K562 (cell line): ENCODE results near the gene PFDN2. TPM values are rescaled to one million over a fixed set of nuclear protein-coding genes. Genes with fewer than 3 reads are reported as not detected.

Experiments
- L3MBTL2 ChIP-seq: fragments of 450-650 bp; IDR thresholded peaks from 2 replicates; pipeline ENCODE4 v1.6.1; 2016; ENCODE audit warnings: mild to moderate bottlenecking, moderate library complexity
- MYC ChIP-seq, 2 experiments: fragments of 250-450 bp in 1 of 2; sonication (Bioruptor Pico) in 1 of 2; IDR thresholded peaks; 2 replicates each; pipeline versions ENCODE4 v1.5.1 to v1.6.1; 2012 to 2021; ENCODE audit warnings: low read depth in 2 of 2, borderline replicate concordance in 1 of 2, improper control_type of control experiment in 1 of 2, low read length in 1 of 2, mild to moderate bottlenecking in 1 of 2, moderate library complexity in 1 of 2
- NR2C1 ChIP-seq, 2 experiments: fragments of 450-650 bp; IDR thresholded peaks; 2 replicates each; pipeline ENCODE4 v1.6.1; 2017; ENCODE audit warnings: mild to moderate bottlenecking in 2 of 2, antibody characterized with exemption in 1 of 2, inconsistent platforms in 1 of 2, missing compliant biosample characterization in 1 of 2, missing genetic modification characterization in 1 of 2
- NR2C2 ChIP-seq, 2 experiments: fragments of 200-800 bp in 1 of 2; sonication (Bioruptor generic) in 1 of 2; sonication (generic) in 1 of 2; formaldehyde crosslinking in 1 of 2; IDR thresholded peaks; 2 replicates each; pipeline versions ENCODE4 v1.6.1 to v1.8.0; 2016 to 2022; ENCODE audit warnings: mild to moderate bottlenecking in 1 of 2, missing compliant biosample characterization in 1 of 2, missing genetic modification characterization in 1 of 2, missing genetic modification reagents in 1 of 2
- RBM34 ChIP-seq: fragments of 200-400 bp; formaldehyde crosslinking; IDR thresholded peaks from 2 replicates; pipeline ENCODE4 v1.6.1; 2018; ENCODE audit warnings: low read length, borderline replicate concordance; ENCODE audit not compliant: insufficient read depth
- TOE1 ChIP-seq, 2 experiments: fragments of 450-650 bp in 1 of 2; sonication (generic) in 1 of 2; formaldehyde crosslinking in 1 of 2; IDR thresholded peaks; 2 replicates each; pipeline versions ENCODE4 v1.7.1 to v1.8.0; 2016 to 2022; ENCODE audit warnings: borderline replicate concordance in 2 of 2, mild to moderate bottlenecking in 2 of 2, antibody characterized with exemption in 1 of 2, inconsistent platforms in 1 of 2, low read depth in 1 of 2, missing genetic modification reagents in 1 of 2, moderate library complexity in 1 of 2
- ZFP30 ChIP-seq: fragments of 250-450 bp; sonication (Bioruptor Pico); IDR thresholded peaks from 2 replicates; pipeline ENCODE4 v1.8.0; 2022; ENCODE audit warnings: moderate library complexity, mild to moderate bottlenecking, inconsistent platforms, borderline replicate concordance
- ZNF584 ChIP-seq: fragments of 200-800 bp; sonication (Bioruptor generic); IDR thresholded peaks from 2 replicates; pipeline ENCODE4 v1.6.1; 2016; ENCODE audit warnings: low read depth, mild to moderate bottlenecking, missing genetic modification characterization, missing compliant biosample characterization
- polyA plus RNA-seq, 8 experiments: library from polyadenylated mRNA; depleted of rRNA in 4 of 8; stranded (reverse) in 5 of 8; unstranded in 3 of 8; fragments of >200 nt; fragmentation: Nextera tagmentation in 2 of 8; fragmentation: Illumina TruSeq in 1 of 8; extraction: Ambion mirVana in 2 of 8; extraction: Trizol in 1 of 8; gene quantifications; 2 replicates each; pipeline versions ENCODE4 v1.2.1 to v1.2.3, GENCODE V29; 2011 to 2014; ENCODE audit warnings: inconsistent platforms in 1 of 8, missing spikeins in 1 of 8
- total RNA-seq, 7 experiments: library from RNA; depleted of rRNA in 6 of 7; stranded (reverse); fragments of >200 nt in 6 of 7; fragmentation: Illumina TruSeq in 2 of 7; extraction: Trizol in 2 of 7; gene quantifications; 2 replicates each; pipeline versions ENCODE4 v1.2.1 to v1.2.3, GENCODE V29; 2011 to 2021; ENCODE audit warnings: low replicate concordance in 1 of 7
- TF ChIP-seq, protein P1 (sequence below): fragments of 450-650 bp; formaldehyde crosslinking; IDR thresholded peaks from 2 replicates; pipeline ENCODE4 v1.4.0; 2020; ENCODE audit warnings: mild to moderate bottlenecking, moderate library complexity

Gene PFDN2
- total and polyA plus RNA-seq, 9 of the 15 experiments (the other 6 are each of a cell fraction or from before 2014, with no cell fraction given): 50.2 to 361 (median 144) TPM

DNA sequence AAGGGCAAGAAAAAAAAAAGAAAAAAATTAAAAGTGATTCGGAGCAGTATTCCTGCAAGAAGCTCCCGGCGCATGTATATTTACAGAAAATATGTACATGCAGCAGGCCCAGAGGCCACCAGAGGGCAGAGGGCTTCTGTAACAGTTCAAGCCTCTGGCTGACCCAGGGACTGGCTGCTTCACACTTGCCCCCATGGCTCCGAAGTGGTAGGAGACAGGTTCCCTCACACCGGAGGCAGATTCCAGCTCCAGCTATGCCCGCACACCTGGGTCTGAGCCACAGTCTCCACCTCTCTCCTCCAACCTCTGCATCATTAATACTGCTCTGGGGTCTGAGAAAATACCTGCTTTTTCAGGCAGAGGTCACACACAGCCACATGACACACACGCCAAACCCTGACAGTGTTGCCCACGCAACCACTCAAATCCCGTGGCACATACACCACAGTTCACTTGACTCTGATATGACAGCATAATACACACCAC lies 45.9 kb downstream of the PFDN2 start (continued):
- TF ChIP-seq TOE1 (IDR thresholded peaks at IDR 0.05; ENCODE audit: borderline replicate concordance) (no peak), TOE1 (CRISPR knock-in tag; IDR thresholded peaks at IDR 0.05; ENCODE audit: borderline replicate concordance, low read depth) (0 out of 2 replicates have a peak, but pooled peaks have one; percentile 51), NR2C2 (CRISPR knock-in tag; IDR thresholded peaks at IDR 0.05) (no peak), NR2C2 (tag; IDR thresholded peaks at IDR 0.05) (0 out of 2 replicates have a peak, but pooled peaks have one; percentile 24), L3MBTL2 (peak; percentile 42; the same call in 1 of the 2 replicates), RBM34 (no peak), ZNF584 (CRISPR knock-in tag) (no peak), ZFP30 (CRISPR knock-in tag) (no peak), NR2C1 (IDR thresholded peaks at IDR 0.05) (no peak), NR2C1 (tag; IDR thresholded peaks at IDR 0.05) (peak; percentile 50; the same call in 1 of the 2 replicates), MYC (IDR thresholded peaks at IDR 0.05; ENCODE audit: low read depth, low read length) (0 out of 2 replicates have a peak, but pooled peaks have one; percentile 34), MYC (CRISPR knock-in tag; IDR thresholded peaks at IDR 0.05; ENCODE audit: borderline replicate concordance, low read depth) (no peak)
- TF ChIP-seq, protein P1, sequence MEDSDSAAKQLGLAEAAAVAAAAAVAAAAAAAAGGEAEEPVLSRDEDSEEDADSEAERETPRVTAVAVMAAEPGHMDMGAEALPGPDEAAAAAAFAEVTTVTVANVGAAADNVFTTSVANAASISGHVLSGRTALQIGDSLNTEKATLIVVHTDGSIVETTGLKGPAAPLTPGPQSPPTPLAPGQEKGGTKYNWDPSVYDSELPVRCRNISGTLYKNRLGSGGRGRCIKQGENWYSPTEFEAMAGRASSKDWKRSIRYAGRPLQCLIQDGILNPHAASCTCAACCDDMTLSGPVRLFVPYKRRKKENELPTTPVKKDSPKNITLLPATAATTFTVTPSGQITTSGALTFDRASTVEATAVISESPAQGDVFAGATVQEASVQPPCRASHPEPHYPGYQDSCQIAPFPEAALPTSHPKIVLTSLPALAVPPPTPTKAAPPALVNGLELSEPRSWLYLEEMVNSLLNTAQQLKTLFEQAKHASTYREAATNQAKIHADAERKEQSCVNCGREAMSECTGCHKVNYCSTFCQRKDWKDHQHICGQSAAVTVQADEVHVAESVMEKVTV (CRISPR knock-in tag): peak; percentile 54
- TF ChIP-seq, all 486 proteins: peak for 25
